PC-9 (cell line): ENCODE results near the gene PPM1A.
"Not testable (repeated sequence)": the region's sequence is repeated elsewhere in the genome, so short reads cannot be mapped to it uniquely, and the experiment has no call there.

Experiments used
- CTCF ChIP-seq: fragments of 200-600 bp; sonication (generic); conservative IDR thresholded peaks from 2 replicates; pipeline ENCODE4 v1.6.1; 2017; ENCODE audit warnings: mixed run types, antibody characterized with exemption, mild to moderate bottlenecking, moderate library complexity
- EZH2 ChIP-seq: fragments of 200-600 bp; sonication (generic); IDR thresholded peaks from 2 replicates; pipeline ENCODE4 v1.8.0; 2017; ENCODE audit warnings: antibody characterized with exemption, low read depth

GRCh38 chr14:60320860-60321259 lies 71.8 kb downstream of the PPM1A start:
- not testable (repeated sequence) for TF ChIP-seq CTCF, EZH2
